Measurements from ENCODE around the gene PCYT1A.
"Not testable (repeated sequence)": the region's sequence is repeated elsewhere in the genome, so short reads cannot be mapped to it uniquely, and the experiment has no call there.

- TF ChIP-seq CTCF, POLR2A (IDR thresholded peaks at IDR 0.05): not testable (repeated sequence)
Observed at GRCh38 chr3:196209944-196210672, 77.4 kb downstream of the PCYT1A start.
